DND-41 (cell line): ENCODE results near the gene USP34.

Experiments used
- ATAC-seq: fragments of 200-7000 bp; cut with Tn5 transposase; 3 replicates; pipeline ENCODE4 v1.9.1; 2021; ENCODE audit warnings: low read depth; ENCODE audit not compliant: insufficient read depth
- DNase-seq: peaks from one replicate; pipeline ENCODE4 v3.0.0-alpha.2; 2020
- H2AFZ ChIP-seq: 2 replicates; pipeline ENCODE4 v1.6.0; 2012; ENCODE audit warnings: low read depth, low read length
- H3K27ac ChIP-seq: 2 replicates; pipeline ENCODE4 v1.5.1; 2012; ENCODE audit warnings: low read length, inconsistent platforms
- H3K27me3 ChIP-seq: fragments of 200-600 bp; sonication (generic); 2 replicates; pipeline ENCODE4 v1.6.0; 2012; ENCODE audit warnings: low read length, mild to moderate bottlenecking, inconsistent platforms; ENCODE audit not compliant: insufficient read depth, poor library complexity
- H3K36me3 ChIP-seq: 2 replicates; pipeline ENCODE4 v1.5.1; 2012; ENCODE audit warnings: low read length, inconsistent platforms; ENCODE audit not compliant: insufficient read depth
- H3K4me1 ChIP-seq: 2 replicates; pipeline ENCODE4 v1.5.1; 2012; ENCODE audit warnings: mild to moderate bottlenecking, low read length; ENCODE audit not compliant: insufficient read depth
- H3K4me2 ChIP-seq: 2 replicates; pipeline ENCODE4 v1.6.0; 2012; ENCODE audit warnings: mild to moderate bottlenecking, moderate library complexity, low read length, inconsistent platforms; ENCODE audit not compliant: insufficient read depth
- H3K4me3 ChIP-seq, 2 experiments: fragments of 200-600 bp in 1 of 2; shearing (Covaris generic) in 1 of 2; 2 replicates each; pipeline ENCODE4 v1.5.1; 2012 to 2016; ENCODE audit warnings: inconsistent platforms in 2 of 2, low read length in 2 of 2, mild to moderate bottlenecking in 2 of 2, low read depth in 1 of 2, moderate library complexity in 1 of 2
- H3K79me2 ChIP-seq: 2 replicates; pipeline ENCODE4 v1.6.0; 2012; ENCODE audit warnings: low read length, inconsistent platforms; ENCODE audit not compliant: insufficient read depth
- H3K9ac ChIP-seq: 2 replicates; pipeline ENCODE4 v1.6.0; 2012; ENCODE audit warnings: low read depth, mild to moderate bottlenecking, inconsistent platforms, low read length, moderate library complexity
- H3K9me3 ChIP-seq: 2 replicates; pipeline ENCODE4 v1.5.1; 2012; ENCODE audit warnings: low read length, moderate library complexity, mild to moderate bottlenecking, inconsistent platforms; ENCODE audit not compliant: insufficient read depth, severe bottlenecking
- H4K20me1 ChIP-seq: 2 replicates; pipeline ENCODE4 v1.6.0; 2012; ENCODE audit warnings: low read length; ENCODE audit not compliant: insufficient read depth
- CTCF ChIP-seq: IDR thresholded peaks from 2 replicates; pipeline ENCODE4 v1.5.1; 2012; ENCODE audit warnings: borderline replicate concordance, low read length, moderate library complexity, mild to moderate bottlenecking; ENCODE audit not compliant: poor library complexity, severe bottlenecking; ENCODE audit errors: extremely low read depth
- EZH2 ChIP-seq: IDR thresholded peaks from 3 replicates; pipeline ENCODE4 v1.6.1; 2012; ENCODE audit warnings: borderline replicate concordance, low read depth, mild to moderate bottlenecking, moderate library complexity, low read length, inconsistent platforms; ENCODE audit not compliant: severe bottlenecking

USP34 gene

GRCh38 chr2:61295981-61296380 lies 174.9 kb downstream of the USP34 start:
- H3K79me2 ChIP-seq = no peaks in the 10 kb centered on the region
- H3K4me1 ChIP-seq = no peaks in the 10 kb centered on the region
- no peak overlapping the region for H2AFZ ChIP-seq
- H3K9me3 ChIP-seq = no peaks in the 10 kb centered on the region
- H3K27me3 ChIP-seq = no peaks in the 10 kb centered on the region
- no peak overlapping the region for H3K4me2 ChIP-seq
- H4K20me1 ChIP-seq = no peaks in the 10 kb centered on the region
- no peak overlapping the region for H3K9ac ChIP-seq
- peaks cover 55% of the 10 kb centered on the region for H3K36me3 ChIP-seq
- no peak overlapping the region for H3K27ac ChIP-seq
- H3K4me3 ChIP-seq = no peak overlapping the region
- ATAC-seq (no peak), DNase-seq (no peak)
- no peak for TF ChIP-seq EZH2
- no peak for TF ChIP-seq CTCF

- Histone ChIP-seq H3K4me2 (no peak overlapping the region), H3K27ac (no peak overlapping the region), H3K4me3 (no peak overlapping the region), H4K20me1 (no peaks in the 10 kb centered on the region), H3K36me3 (peaks cover 61% of the 10 kb centered on the region), H3K4me1 (no peaks in the 10 kb centered on the region), H3K9me3 (no peaks in the 10 kb centered on the region), H2AFZ (no peak overlapping the region), H3K27me3 (no peaks in the 10 kb centered on the region), H3K9ac (no peak overlapping the region), H3K79me2 (no peaks in the 10 kb centered on the region)
- ATAC-seq (no peak), DNase-seq (no peak)
- TF ChIP-seq CTCF (no peak), EZH2 (no peak)
Measured at GRCh38 chr2:61291851-61292575, 178.9 kb downstream of the USP34 start.

GRCh38 chr2:61288070-61288841 lies 182.6 kb downstream of the USP34 start:
- H3K9ac ChIP-seq = no peak overlapping the region
- H3K27me3 ChIP-seq = no peaks in the 10 kb centered on the region
- ATAC-seq = no peak
- DNase-seq = no peak
- H3K27ac ChIP-seq = no peak overlapping the region
- H3K36me3 ChIP-seq = peaks cover 43% of the 10 kb centered on the region
- H3K4me2 ChIP-seq = no peak overlapping the region
- no peaks in the 10 kb centered on the region for H3K4me1 ChIP-seq
- no peaks in the 10 kb centered on the region for H3K79me2 ChIP-seq
- H2AFZ ChIP-seq = no peak overlapping the region
- TF ChIP-seq EZH2 (no peak), CTCF (no peak)
- H4K20me1 ChIP-seq = no peaks in the 10 kb centered on the region
- no peak overlapping the region for H3K4me3 ChIP-seq
- no peaks in the 10 kb centered on the region for H3K9me3 ChIP-seq
